ENCODE results near the gene FXYD3. TPM values are rescaled to one million over a fixed set of nuclear protein-coding genes. Genes with fewer than 3 reads are reported as not detected.

FXYD3 gene
- total RNA-seq, 1 experiment from 2014 or later: 17.4 TPM

DNA sequence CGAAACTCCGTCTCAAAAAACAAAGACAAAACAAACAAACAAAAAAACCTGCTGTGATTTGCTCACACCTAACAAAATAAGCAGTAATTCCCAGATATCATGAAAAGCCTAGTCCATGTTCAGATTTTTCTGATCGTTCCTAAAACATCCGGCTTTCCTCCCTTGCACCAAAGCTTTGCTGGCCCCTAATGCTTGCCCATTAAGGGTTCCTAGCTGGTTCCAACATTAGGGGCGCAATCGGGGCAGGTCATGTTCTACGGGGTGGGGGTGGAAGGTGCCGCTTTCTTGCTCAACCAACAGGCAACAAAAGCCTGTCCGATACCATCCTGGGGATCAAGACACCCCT, 25.5 kb upstream of the FXYD3 start:
- Histone ChIP-seq H3K79me2 (ENCODE audit: insufficient read depth, low read length) (no peaks in the 10 kb centered on the region), H4K20me1 (ENCODE audit: insufficient read depth) (no peaks in the 10 kb centered on the region), H3K4me3 (replicated peaks in 1 of 2; ENCODE audit: low read depth in 1 of 2, low read length in 2 of 2) (no peak overlapping the region), H3K36me3 (ENCODE audit: control insufficient read depth in 1 of 2, insufficient read depth in 2 of 2, low read length in 2 of 2) (no peaks in the 10 kb centered on the region), H3K4me2 (ENCODE audit: low read length) (peak overlapping the region; percentile 33; the same call in 1 of the 2 replicates), H3K27ac (ENCODE audit: low read depth, low read length) (no peak overlapping the region), H3K9me2 (ENCODE audit: insufficient read depth) (no peaks in the 10 kb centered on the region), H3K27me3 (ENCODE audit: insufficient read depth, low read length) (no peaks in the 10 kb centered on the region), H3K9ac (ENCODE audit: low read length) (no peak overlapping the region), H3K9me3 (ENCODE audit: control insufficient read depth in 1 of 2, insufficient read depth in 1 of 2, low read depth in 1 of 2, low read length in 2 of 2) (no peaks in the 10 kb centered on the region), H2AFZ (ENCODE audit: low read depth, low read length, poor library complexity, severe bottlenecking) (peak overlapping the region; percentile 86), H3K4me1 (ENCODE audit: control insufficient read depth in 1 of 2, insufficient read depth in 2 of 2, low read length in 2 of 2) (peaks cover 0 to 17% of the 10 kb centered on the region in 2 experiments; a peak in 2 of 4 replicates)
- no TSS peak for BruUV-seq (replicated peaks)
- intact Hi-C loops (cut with micrococcal nuclease): loop anchor here (1.0 kb wide), 1 partner anchor 117 kb away; no protein-coding TSS in a partner anchor
- ChIA-PET CTCF (interaction anchor here (0.6 to 1.0 kb wide), 2 partner anchors 9 to 20 kb away, joined by 3 read pairs; no protein-coding TSS in a partner anchor), RAD21 (ENCODE audit: low non-redundant PET in 1 of 2, low total read pairs in 2 of 2, uncharacterized antibody in 2 of 2, unreplicated experiment in 2 of 2) (no interaction called here), POLR2A (no interaction called here)
- DNase-seq (ENCODE audit: low read depth, low spot score): no peak
- peak; percentile 33 for ATAC-seq
- TF ChIP-seq, protein P1, sequence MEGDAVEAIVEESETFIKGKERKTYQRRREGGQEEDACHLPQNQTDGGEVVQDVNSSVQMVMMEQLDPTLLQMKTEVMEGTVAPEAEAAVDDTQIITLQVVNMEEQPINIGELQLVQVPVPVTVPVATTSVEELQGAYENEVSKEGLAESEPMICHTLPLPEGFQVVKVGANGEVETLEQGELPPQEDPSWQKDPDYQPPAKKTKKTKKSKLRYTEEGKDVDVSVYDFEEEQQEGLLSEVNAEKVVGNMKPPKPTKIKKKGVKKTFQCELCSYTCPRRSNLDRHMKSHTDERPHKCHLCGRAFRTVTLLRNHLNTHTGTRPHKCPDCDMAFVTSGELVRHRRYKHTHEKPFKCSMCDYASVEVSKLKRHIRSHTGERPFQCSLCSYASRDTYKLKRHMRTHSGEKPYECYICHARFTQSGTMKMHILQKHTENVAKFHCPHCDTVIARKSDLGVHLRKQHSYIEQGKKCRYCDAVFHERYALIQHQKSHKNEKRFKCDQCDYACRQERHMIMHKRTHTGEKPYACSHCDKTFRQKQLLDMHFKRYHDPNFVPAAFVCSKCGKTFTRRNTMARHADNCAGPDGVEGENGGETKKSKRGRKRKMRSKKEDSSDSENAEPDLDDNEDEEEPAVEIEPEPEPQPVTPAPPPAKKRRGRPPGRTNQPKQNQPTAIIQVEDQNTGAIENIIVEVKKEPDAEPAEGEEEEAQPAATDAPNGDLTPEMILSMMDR (IDR thresholded peaks at IDR 0.05 in 2 of 3, conservative IDR thresholded peaks at IDR 0.05 in 1 of 3; ENCODE audit: borderline replicate concordance in 1 of 3, insufficient read depth in 1 of 3, low read depth in 2 of 3, low read length in 2 of 3): no peak
- TF ChIP-seq EZH2 (IDR thresholded peaks at IDR 0.05) (no peak), EGR1 (IDR thresholded peaks at IDR 0.05; ENCODE audit: low read depth) (no peak), ZBTB33 (IDR thresholded peaks at IDR 0.05; ENCODE audit: extremely low read depth, insufficient replicate concordance, low read length) (no peak), SP1 (IDR thresholded peaks at IDR 0.05; ENCODE audit: low read depth) (no peak), CEBPB (IDR thresholded peaks at IDR 0.05; ENCODE audit: low read depth) (no peak), SIN3A (IDR thresholded peaks at IDR 0.05; ENCODE audit: low read depth) (no peak), ZNF274 (IDR thresholded peaks at IDR 0.05; ENCODE audit: low read depth, low read length) (no peak), ZFX (IDR thresholded peaks at IDR 0.05) (no peak), YY1 (IDR thresholded peaks at IDR 0.05; ENCODE audit: extremely low read depth, insufficient replicate concordance, low read depth, low read length) (no peak), FOSL1 (IDR thresholded peaks at IDR 0.05; ENCODE audit: low read depth) (no peak), TCF7L2 (IDR thresholded peaks at IDR 0.05; ENCODE audit: borderline replicate concordance, extremely low read depth, insufficient read depth, insufficient read length) (no peak), ELF1 (IDR thresholded peaks at IDR 0.05; ENCODE audit: borderline replicate concordance, low read depth) (no peak), JUND (IDR thresholded peaks at IDR 0.05) (no peak), RAD21 (IDR thresholded peaks at IDR 0.05; ENCODE audit: low read depth) (no peak), POLR2AphosphoS5 (IDR thresholded peaks at IDR 0.05; ENCODE audit: low read depth, low read length) (no peak), SRF (IDR thresholded peaks at IDR 0.05; ENCODE audit: low read depth) (no peak), EZH2phosphoT487 (IDR thresholded peaks at IDR 0.05; ENCODE audit: borderline replicate concordance) (no peak)
- TF ChIP-seq, protein P2, sequence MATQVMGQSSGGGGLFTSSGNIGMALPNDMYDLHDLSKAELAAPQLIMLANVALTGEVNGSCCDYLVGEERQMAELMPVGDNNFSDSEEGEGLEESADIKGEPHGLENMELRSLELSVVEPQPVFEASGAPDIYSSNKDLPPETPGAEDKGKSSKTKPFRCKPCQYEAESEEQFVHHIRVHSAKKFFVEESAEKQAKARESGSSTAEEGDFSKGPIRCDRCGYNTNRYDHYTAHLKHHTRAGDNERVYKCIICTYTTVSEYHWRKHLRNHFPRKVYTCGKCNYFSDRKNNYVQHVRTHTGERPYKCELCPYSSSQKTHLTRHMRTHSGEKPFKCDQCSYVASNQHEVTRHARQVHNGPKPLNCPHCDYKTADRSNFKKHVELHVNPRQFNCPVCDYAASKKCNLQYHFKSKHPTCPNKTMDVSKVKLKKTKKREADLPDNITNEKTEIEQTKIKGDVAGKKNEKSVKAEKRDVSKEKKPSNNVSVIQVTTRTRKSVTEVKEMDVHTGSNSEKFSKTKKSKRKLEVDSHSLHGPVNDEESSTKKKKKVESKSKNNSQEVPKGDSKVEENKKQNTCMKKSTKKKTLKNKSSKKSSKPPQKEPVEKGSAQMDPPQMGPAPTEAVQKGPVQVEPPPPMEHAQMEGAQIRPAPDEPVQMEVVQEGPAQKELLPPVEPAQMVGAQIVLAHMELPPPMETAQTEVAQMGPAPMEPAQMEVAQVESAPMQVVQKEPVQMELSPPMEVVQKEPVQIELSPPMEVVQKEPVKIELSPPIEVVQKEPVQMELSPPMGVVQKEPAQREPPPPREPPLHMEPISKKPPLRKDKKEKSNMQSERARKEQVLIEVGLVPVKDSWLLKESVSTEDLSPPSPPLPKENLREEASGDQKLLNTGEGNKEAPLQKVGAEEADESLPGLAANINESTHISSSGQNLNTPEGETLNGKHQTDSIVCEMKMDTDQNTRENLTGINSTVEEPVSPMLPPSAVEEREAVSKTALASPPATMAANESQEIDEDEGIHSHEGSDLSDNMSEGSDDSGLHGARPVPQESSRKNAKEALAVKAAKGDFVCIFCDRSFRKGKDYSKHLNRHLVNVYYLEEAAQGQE (IDR thresholded peaks at IDR 0.05; ENCODE audit: low read depth): no peak
- TF ChIP-seq, protein P3, sequence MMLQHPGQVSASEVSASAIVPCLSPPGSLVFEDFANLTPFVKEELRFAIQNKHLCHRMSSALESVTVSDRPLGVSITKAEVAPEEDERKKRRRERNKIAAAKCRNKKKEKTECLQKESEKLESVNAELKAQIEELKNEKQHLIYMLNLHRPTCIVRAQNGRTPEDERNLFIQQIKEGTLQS (IDR thresholded peaks at IDR 0.05): no peak

Measured in HCT116 (cell line).